HUES6 (cell line): ENCODE data around the gene EXOSC2.
A peak's percentile ranks its signal among the peaks of the same experiment; 100 is the strongest.

Source experiments
- H3K27ac ChIP-seq: 2 replicates; pipeline ENCODE4 v1.7.0; 2013; ENCODE audit warnings: low read depth, mild to moderate bottlenecking, low read length, inconsistent platforms
- H3K27me3 ChIP-seq: 2 replicates; pipeline ENCODE4 v1.6.1; 2013; ENCODE audit warnings: low read length; ENCODE audit not compliant: control insufficient read depth, insufficient read depth
- H3K36me3 ChIP-seq: 2 replicates; pipeline ENCODE4 v1.6.1; 2013; ENCODE audit warnings: low read length; ENCODE audit not compliant: control insufficient read depth, insufficient read depth
- H3K4me1 ChIP-seq: 2 replicates; pipeline ENCODE4 v1.6.1; 2013; ENCODE audit warnings: low read length; ENCODE audit not compliant: control insufficient read depth, insufficient read depth
- H3K4me3 ChIP-seq: 2 replicates; pipeline ENCODE4 v1.5.1; 2013; ENCODE audit warnings: low read depth, low read length
- H3K9ac ChIP-seq: one replicate; pipeline ENCODE4 v1.6.1; 2013; ENCODE audit warnings: mild to moderate bottlenecking, low read length
- H3K9me3 ChIP-seq: 2 replicates; pipeline ENCODE4 v1.6.1; 2013; ENCODE audit warnings: low read depth, low read length; ENCODE audit not compliant: control insufficient read depth, insufficient read depth

The EXOSC2 gene

DNA sequence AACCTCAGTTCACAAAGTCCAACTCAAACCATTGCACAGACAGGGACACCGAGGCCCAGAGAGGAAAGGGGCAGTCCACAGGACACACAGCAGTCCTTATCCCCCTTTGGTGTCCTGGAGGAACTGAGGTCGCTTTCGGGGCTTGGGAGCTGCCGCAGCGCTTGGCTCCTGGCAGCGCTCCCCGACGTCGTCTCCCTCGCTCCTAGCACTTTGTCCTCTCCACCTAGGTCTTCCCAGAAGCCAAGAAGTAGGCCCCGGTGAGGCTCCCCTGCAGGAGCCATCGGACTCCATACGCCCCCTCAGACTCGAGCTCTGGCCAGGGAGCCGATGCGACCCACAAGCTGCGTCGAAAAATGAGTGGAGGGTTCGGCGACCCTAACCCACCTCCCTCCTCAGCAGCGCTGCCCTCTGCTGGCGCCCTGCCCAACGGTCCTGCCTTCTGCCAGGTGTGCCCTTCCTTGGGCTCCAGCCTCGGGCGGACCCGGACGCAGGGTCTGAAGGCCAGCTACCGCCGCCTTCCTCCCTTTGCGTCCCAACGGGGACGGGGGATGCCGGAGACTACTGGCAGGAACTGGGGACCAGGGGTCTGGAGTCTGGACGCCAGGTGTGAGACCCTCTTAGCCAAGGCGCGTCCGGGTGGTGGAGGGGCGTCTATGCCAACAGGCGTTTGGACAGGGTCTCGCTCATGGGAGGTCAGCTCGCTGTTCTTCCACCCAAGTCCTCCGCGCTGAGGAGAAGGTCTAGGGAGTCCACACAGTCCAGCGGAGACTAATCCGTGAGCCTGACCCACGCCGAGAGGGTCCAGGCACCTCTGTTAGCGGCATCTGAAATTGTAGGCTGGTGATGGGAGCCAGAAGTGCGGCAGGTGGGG is 31.2 kb upstream of the EXOSC2 start:
- peaks cover 8% of the 10 kb centered on the region for H3K9me3 ChIP-seq
- peaks cover 100% of the 10 kb centered on the region for H3K27me3 ChIP-seq
- peak overlapping the region; percentile 56 for H3K4me3 ChIP-seq
- H3K4me1 ChIP-seq, result peaks cover 32% of the 10 kb centered on the region
- no peak overlapping the region for H3K27ac ChIP-seq
- H3K36me3 ChIP-seq, result no peaks in the 10 kb centered on the region
- no peak overlapping the region for H3K9ac ChIP-seq

- Histone ChIP-seq H3K27me3 (peaks cover 100% of the 10 kb centered on the region), H3K36me3 (no peaks in the 10 kb centered on the region), H3K9me3 (peaks cover 8% of the 10 kb centered on the region), H3K27ac (no peak overlapping the region), H3K4me3 (peak overlapping the region; percentile 56; the same call in 1 of the 2 replicates), H3K4me1 (peaks cover 32% of the 10 kb centered on the region), H3K9ac (no peak overlapping the region)
Observed at GRCh38 chr9:130662970-130663257, 30.7 kb upstream of the EXOSC2 start.

DNA sequence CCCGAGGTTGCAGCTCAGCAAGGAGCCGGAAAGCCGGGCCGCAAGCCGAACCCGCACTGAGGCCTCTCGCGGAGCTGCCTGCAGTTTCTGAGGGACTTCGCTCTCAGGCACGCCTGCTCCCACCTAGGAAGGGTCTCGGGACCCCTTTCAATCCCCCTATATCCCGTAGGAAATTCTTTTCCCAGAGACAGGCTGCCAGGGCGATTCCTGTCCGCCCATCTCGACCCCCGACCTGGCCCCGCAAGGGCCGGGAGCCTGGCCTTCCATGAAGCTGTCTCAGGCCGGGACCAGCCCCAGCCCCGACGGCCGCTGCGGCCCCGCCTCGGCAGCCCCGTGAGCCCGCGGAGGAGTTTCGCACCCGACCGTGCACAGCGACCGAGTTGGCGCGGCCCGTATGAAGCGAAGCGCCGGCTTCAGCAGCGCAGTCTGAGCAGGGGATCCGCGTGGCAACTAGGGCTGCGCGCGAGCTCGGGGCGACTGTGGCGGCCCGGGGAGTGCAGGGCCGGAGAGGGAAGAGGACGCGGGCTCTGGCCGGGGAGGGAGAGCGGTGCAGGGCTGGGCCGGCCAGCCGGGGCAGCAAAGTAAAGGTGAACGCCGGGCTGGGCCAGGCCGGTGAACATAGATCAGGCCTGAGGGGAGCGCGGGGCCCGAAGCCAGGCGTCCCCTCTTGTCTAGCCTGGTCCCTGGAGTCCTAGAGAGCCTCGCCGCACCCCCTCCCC is 30.2 kb upstream of the EXOSC2 start:
- Histone ChIP-seq H3K4me1 (peaks cover 32% of the 10 kb centered on the region), H3K27me3 (peaks cover 100% of the 10 kb centered on the region), H3K9me3 (peaks cover 7% of the 10 kb centered on the region), H3K9ac (no peak overlapping the region), H3K36me3 (no peaks in the 10 kb centered on the region), H3K27ac (no peak overlapping the region), H3K4me3 (peak overlapping the region; percentile 56)

GRCh38 chr9:130663977-130664250 is 29.7 kb upstream of the EXOSC2 start:
- peaks cover 32% of the 10 kb centered on the region for H3K4me1 ChIP-seq
- peaks cover 2% of the 10 kb centered on the region for H3K9me3 ChIP-seq
- H3K27me3 ChIP-seq, result peaks cover 100% of the 10 kb centered on the region
- H3K9ac ChIP-seq, result no peak overlapping the region
- H3K27ac ChIP-seq, result no peak overlapping the region
- H3K4me3 ChIP-seq, result peak overlapping the region; percentile 56
- H3K36me3 ChIP-seq, result no peaks in the 10 kb centered on the region

GRCh38 chr9:130664251-130665028 is 29.1 kb upstream of the EXOSC2 start, which contains the start of gene PRDM12:
Gene PRDM12, plus strand, starts transcription at chr9:130664594. Its CDS starts 60 bp downstream, at chr9:130664654.
- Histone ChIP-seq H3K9ac (no peak within 1 kb of the TSS), H3K27ac (no peak within 1 kb of the TSS), H3K9me3 (no peaks in the 10 kb centered on the region), H3K4me3 (peak within 1 kb of the TSS; percentile 56), H3K27me3 (peaks cover 95% of the 10 kb centered on the region), H3K4me1 (peaks cover 32% of the 10 kb centered on the region), H3K36me3 (no peaks in the 10 kb centered on the region)

- Histone ChIP-seq H3K27ac (no peak overlapping the region), H3K9ac (no peak overlapping the region), H3K27me3 (peaks cover 93% of the 10 kb centered on the region), H3K4me1 (peaks cover 32% of the 10 kb centered on the region), H3K9me3 (no peaks in the 10 kb centered on the region), H3K4me3 (peak overlapping the region; percentile 56), H3K36me3 (no peaks in the 10 kb centered on the region)
Observed at GRCh38 chr9:130665029-130665430, 28.6 kb upstream of the EXOSC2 start.

DNA sequence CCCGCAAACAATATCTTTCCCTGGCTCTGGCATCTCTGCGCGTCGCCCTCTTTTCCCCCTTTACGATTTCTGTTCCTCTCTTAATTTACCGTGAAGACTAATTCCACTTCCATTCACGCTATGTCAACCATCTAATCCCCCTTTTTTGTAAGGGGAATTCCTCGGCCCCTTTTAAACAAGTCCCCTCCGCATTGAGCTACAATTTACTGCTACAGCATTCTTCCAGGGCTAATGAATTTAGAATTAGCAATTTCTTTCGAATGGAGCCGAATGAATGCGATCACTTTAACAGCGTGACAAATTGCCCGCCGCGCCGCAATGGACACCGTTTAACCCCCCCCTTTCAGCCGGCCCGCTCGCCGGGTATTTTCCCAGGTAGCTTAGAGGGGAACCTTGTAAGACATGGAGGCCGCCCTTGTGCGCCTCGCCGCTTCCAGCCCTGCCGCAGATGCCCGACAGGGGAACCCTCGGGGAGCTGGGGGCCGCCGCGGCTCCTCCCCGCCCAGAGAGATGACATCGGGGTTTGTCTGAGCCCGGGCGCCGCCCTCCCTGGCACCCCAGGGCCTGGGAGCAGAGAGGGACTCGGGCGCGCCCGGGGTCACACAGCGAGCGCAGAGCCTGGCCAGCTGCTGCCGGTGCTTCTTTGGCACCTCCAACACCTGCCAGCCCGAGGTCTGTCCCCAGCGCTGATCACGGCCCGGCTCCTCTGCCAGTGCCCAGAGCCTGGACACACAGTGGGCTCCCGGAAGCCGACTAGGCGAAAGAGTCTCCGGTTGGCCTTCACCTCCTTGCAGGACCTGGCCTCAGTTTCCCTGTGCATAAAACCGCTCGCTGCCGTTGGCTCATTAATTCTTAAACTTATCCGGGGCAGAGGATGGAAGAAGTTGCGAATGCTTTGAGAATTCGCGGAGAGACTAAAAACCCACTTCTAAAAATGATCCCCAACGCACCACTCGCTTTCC is 27.9 kb upstream of the EXOSC2 start:
- Histone ChIP-seq H3K9me3 (no peaks in the 10 kb centered on the region), H3K27me3 (peaks cover 93% of the 10 kb centered on the region), H3K36me3 (no peaks in the 10 kb centered on the region), H3K9ac (no peak overlapping the region), H3K4me3 (peak overlapping the region; percentile 44), H3K27ac (no peak overlapping the region), H3K4me1 (peaks cover 32% of the 10 kb centered on the region)

DNA sequence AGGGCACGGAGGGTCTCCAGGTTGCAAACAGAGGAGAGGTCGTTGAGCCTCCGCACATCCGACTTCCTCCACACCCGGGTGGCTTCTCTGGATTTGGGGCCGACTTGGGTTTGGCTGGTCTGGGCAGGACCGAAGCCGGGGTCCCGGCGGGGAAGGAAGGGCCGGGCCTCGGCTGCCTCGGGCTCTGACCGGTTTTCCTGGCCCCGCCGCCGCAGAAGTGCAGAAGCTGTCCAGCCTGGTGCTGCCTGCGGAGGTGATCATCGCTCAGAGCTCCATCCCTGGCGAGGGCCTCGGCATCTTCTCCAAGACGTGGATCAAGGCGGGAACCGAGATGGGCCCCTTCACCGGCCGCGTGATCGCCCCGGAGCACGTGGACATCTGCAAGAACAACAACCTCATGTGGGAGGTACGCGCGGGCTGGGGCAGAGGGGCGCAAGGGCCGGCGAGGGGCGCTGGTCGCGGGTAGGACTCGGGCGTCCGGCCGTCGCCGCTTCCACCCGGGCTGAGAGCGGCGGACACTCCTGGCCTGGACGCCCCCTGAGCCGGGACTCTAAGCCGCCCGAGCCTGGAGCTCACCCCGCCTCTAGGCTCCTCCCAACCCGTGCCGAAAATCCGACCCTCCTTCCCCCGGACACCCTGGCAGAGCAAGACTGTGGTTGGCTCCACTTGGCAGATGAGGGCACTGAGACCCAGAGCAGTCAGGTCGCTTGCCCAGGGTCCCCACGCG is 27.0 kb upstream of the EXOSC2 start:
- peaks cover 92% of the 10 kb centered on the region for H3K27me3 ChIP-seq

DNA sequence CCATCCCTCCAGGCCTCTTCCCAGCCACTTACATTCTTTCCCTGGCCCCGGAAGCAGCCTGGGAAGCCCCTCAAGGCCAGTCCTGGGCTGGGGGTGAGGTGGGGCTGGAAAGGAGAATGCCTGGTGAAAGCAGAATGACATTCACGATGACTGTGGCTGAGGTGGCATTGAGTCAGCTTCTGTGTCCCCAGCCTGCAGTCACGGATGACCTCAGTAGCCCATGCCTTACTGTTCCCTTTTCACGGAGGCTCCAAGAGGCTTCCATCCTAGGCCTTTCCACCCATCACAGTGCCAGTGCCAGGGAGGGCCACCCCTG is 26.5 kb upstream of the EXOSC2 start:
- Histone ChIP-seq H3K27ac (no peak overlapping the region), H3K36me3 (no peaks in the 10 kb centered on the region), H3K27me3 (peaks cover 91% of the 10 kb centered on the region), H3K4me1 (peaks cover 26% of the 10 kb centered on the region), H3K9ac (no peak overlapping the region), H3K4me3 (peak overlapping the region; percentile 44; the same call in 1 of the 2 replicates), H3K9me3 (no peaks in the 10 kb centered on the region)

More for the DNA sequence above, 27.0 kb upstream of the EXOSC2 start:
- Histone ChIP-seq H3K27ac (no peak overlapping the region), H3K4me3 (peak overlapping the region; percentile 44), H3K36me3 (no peaks in the 10 kb centered on the region), H3K4me1 (peaks cover 31% of the 10 kb centered on the region), H3K9ac (no peak overlapping the region), H3K9me3 (no peaks in the 10 kb centered on the region)

DNA sequence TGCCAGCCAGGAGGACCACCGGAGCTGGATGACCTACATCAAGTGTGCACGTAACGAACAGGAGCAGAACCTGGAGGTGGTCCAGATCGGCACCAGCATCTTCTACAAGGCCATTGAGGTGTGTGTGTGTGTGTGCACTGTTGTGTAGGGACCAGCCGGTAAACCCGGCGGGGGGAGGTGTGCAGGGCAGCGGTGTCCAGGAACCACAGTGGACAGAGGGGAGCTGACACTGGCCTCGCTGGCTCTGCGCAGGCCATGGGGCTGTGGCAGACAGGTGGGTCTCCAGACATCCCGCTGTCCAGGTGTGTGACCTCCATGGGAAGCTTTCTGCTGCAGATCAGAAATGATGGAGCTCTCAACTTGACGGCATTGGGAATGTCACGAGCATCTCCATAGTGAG is 25.4 kb upstream of the EXOSC2 start:
- Histone ChIP-seq H3K27ac (no peak overlapping the region), H3K27me3 (peaks cover 80% of the 10 kb centered on the region), H3K4me3 (no peak overlapping the region), H3K9ac (no peak overlapping the region), H3K4me1 (peaks cover 15% of the 10 kb centered on the region), H3K9me3 (no peaks in the 10 kb centered on the region), H3K36me3 (no peaks in the 10 kb centered on the region)
